DLD1 (cell line): ENCODE measurements around the gene PRH1.

Source experiments
- in situ Hi-C: cut with HindIII; loops from 2 replicates; pipeline ENCODE4 v1.10.0; 2017; ENCODE audit warnings: low sequenced_read_pairs

The PRH1 gene

GRCh38 chr12:10847744-10848143 is 36.3 kb downstream of the PRH1 start:
- in situ Hi-C loops: no loop called here

GRCh38 chr12:10842862-10843261 is 41.2 kb downstream of the PRH1 start:
- in situ Hi-C loops: no loop called here

GRCh38 chr12:10838461-10838860 is 45.6 kb downstream of the PRH1 start:
- in situ Hi-C loops: no loop called here
